Measurements from ENCODE around the gene SLC38A1. TPM values are rescaled to one million over a fixed set of nuclear protein-coding genes. Genes with fewer than 3 reads are reported as not detected.
"Not testable (repeated sequence)": the region's sequence is repeated elsewhere in the genome, so short reads cannot be mapped to it uniquely, and the experiment has no call there.

Gene SLC38A1
- polyA plus RNA-seq, 1 experiment = 76.8 TPM

GRCh38 chr12:46253544-46254162 is 15.2 kb downstream of the SLC38A1 start:
- ChIA-PET POLR2A (no interaction called here), CTCF (no interaction called here)
- no peak for TF ChIP-seq CTCF (IDR thresholded peaks at IDR 0.05; ENCODE audit: insufficient read depth, low read depth, low read length)

GRCh38 chr12:46251994-46252393 is 16.8 kb downstream of the SLC38A1 start:
- POLR2A ChIA-PET; CTCF ChIA-PET; H3K4me3 ChIP-seq (ENCODE audit: low read depth, low read length): not testable (repeated sequence)

More at GRCh38 chr12:46253544-46254162, 15.2 kb downstream of the SLC38A1 start:
- Histone ChIP-seq H3K4me3 (ENCODE audit: low read depth, low read length) (no peak overlapping the region), H3K36me3 (ENCODE audit: control insufficient read depth, insufficient read depth, low read length) (peaks cover 2% of the 10 kb centered on the region), H3K27me3 (ENCODE audit: control insufficient read depth, insufficient read depth, low read length) (no peaks in the 10 kb centered on the region)
- no peak for DNase-seq (ENCODE audit: low read depth)

GRCh38 chr12:46249960-46250359 is 18.9 kb downstream of the SLC38A1 start:
- CTCF ChIA-PET, POLR2A ChIA-PET: not testable (repeated sequence)

More at GRCh38 chr12:46251994-46252393, 16.8 kb downstream of the SLC38A1 start:
- H3K27me3 ChIP-seq (ENCODE audit: control insufficient read depth, insufficient read depth, low read length); DNase-seq (ENCODE audit: low read depth); H3K36me3 ChIP-seq (ENCODE audit: control insufficient read depth, insufficient read depth, low read length): not testable (repeated sequence)

GRCh38 chr12:46246021-46246700 is 22.7 kb downstream of the SLC38A1 start:
- ChIA-PET POLR2A (no interaction called here), CTCF (no interaction called here)
- H3K4me3 ChIP-seq (ENCODE audit: low read depth, low read length) = no peak overlapping the region
- TF ChIP-seq CTCF (IDR thresholded peaks at IDR 0.05; ENCODE audit: insufficient read depth, low read depth, low read length) = no peak
- no peaks in the 10 kb centered on the region for H3K27me3 ChIP-seq (ENCODE audit: control insufficient read depth, insufficient read depth, low read length)
- peaks cover 1% of the 10 kb centered on the region; the same call in 1 of the 2 replicates for H3K36me3 ChIP-seq (ENCODE audit: control insufficient read depth, insufficient read depth, low read length)
- DNase-seq (ENCODE audit: low read depth) = no peak

More at GRCh38 chr12:46249960-46250359, 18.9 kb downstream of the SLC38A1 start:
- not testable (repeated sequence) for H3K4me3 ChIP-seq (ENCODE audit: low read depth, low read length); H3K36me3 ChIP-seq (ENCODE audit: control insufficient read depth, insufficient read depth, low read length); H3K27me3 ChIP-seq (ENCODE audit: control insufficient read depth, insufficient read depth, low read length); DNase-seq (ENCODE audit: low read depth)

GRCh38 chr12:46244997-46245396 is 23.8 kb downstream of the SLC38A1 start:
- CTCF ChIA-PET = no interaction called here

More at GRCh38 chr12:46244997-46245396, 23.8 kb downstream of the SLC38A1 start:
- no peak for DNase-seq (ENCODE audit: low read depth)
- H3K4me3 ChIP-seq (ENCODE audit: low read depth, low read length) = no peak overlapping the region
- no peak for TF ChIP-seq CTCF (IDR thresholded peaks at IDR 0.05; ENCODE audit: insufficient read depth, low read depth, low read length)
- H3K36me3 ChIP-seq (ENCODE audit: control insufficient read depth, insufficient read depth, low read length) = peaks cover 1% of the 10 kb centered on the region; the same call in 1 of the 2 replicates
- POLR2A ChIA-PET = no interaction called here
- H3K27me3 ChIP-seq (ENCODE audit: control insufficient read depth, insufficient read depth, low read length) = no peaks in the 10 kb centered on the region
